DMS 273 (cell line): Measurements from ENCODE around the gene COL21A1.
"Not testable (repeated sequence)": the region's sequence is repeated elsewhere in the genome, so short reads cannot be mapped to it uniquely, and the experiment has no call there.

Experiments
- DNase-seq: peaks from one replicate; lab custom pipeline; 2025; ENCODE audit not compliant: unreplicated experiment; lab: John Stamatoyannopoulos, UW

COL21A1 gene

GRCh38 chr6:56022678-56023077 lies 224.7 kb downstream of the COL21A1 start:
- no peak for DNase-seq

GRCh38 chr6:56021943-56022342 lies 225.4 kb downstream of the COL21A1 start:
- peak; percentile 4 for DNase-seq

- DNase-seq = no peak
Observed at GRCh38 chr6:56019973-56020372, 227.4 kb downstream of the COL21A1 start.

- DNase-seq = peak; percentile 5
Observed at GRCh38 chr6:56017198-56017597, 230.2 kb downstream of the COL21A1 start.

GRCh38 chr6:56014039-56014438 lies 233.3 kb downstream of the COL21A1 start:
- DNase-seq = not testable (repeated sequence)

GRCh38 chr6:56009636-56010035 lies 237.7 kb downstream of the COL21A1 start:
- no peak for DNase-seq
